Fibroblast of lung (primary cell): Measurements from ENCODE around the gene TMEM33.

ENCODE experiments used
- EZH2 ChIP-seq: IDR thresholded peaks from 2 replicates; pipeline ENCODE4 v1.5.1; 2012; ENCODE audit warnings: low read length, control low read depth, mild to moderate bottlenecking; ENCODE audit errors: missing control alignments
- TF ChIP-seq, protein P1 (sequence below), 2 donors: IDR thresholded peaks in 1 of 2; conservative IDR thresholded peaks in 1 of 2; 1 replicate in 1 of 2; 2 replicates in 1 of 2; pipeline ENCODE4 v1.5.1; 2011 to 2012; ENCODE audit warnings: low read length in 2 of 2, control low read depth in 1 of 2, inconsistent platforms in 1 of 2, low read depth in 1 of 2, mild to moderate bottlenecking in 1 of 2

DNA sequence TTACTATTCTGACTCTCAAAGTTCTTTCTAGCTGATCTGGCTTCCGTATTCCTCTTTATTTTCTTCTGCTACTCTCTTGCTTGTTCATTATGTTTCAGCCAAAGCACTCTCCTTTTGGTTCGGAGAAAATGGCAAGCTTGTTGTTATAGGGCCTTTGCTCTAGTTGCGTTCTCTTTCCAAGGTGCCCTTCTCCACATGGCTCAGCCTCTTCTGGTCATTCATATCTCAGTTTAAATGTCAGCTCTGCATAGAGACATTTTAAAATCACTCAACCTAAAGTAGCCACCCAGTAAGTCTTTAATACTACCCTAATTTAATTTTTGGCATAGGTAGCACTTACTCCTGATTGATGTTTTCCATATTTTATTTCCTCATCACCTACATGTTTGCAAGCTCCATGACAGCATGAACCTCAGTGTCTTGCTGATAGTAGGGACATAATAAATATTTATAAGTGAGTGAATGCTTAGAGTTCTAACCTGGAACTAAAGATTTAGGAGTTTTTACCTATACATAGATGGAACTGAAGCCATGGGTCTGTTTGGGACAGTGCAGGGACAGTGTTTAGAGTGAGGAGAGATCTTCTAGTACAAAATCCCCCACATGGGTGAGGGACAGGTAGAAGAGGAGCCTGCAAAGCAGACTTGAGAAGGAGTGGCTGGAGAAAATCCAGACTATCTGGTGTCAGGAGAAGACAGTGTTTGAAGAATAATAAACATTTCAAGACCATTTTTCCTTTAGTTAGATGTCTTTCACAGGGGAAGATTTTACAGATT, 73.0 kb downstream of the TMEM33 start:
- no peak for TF ChIP-seq EZH2
- TF ChIP-seq, protein P1, sequence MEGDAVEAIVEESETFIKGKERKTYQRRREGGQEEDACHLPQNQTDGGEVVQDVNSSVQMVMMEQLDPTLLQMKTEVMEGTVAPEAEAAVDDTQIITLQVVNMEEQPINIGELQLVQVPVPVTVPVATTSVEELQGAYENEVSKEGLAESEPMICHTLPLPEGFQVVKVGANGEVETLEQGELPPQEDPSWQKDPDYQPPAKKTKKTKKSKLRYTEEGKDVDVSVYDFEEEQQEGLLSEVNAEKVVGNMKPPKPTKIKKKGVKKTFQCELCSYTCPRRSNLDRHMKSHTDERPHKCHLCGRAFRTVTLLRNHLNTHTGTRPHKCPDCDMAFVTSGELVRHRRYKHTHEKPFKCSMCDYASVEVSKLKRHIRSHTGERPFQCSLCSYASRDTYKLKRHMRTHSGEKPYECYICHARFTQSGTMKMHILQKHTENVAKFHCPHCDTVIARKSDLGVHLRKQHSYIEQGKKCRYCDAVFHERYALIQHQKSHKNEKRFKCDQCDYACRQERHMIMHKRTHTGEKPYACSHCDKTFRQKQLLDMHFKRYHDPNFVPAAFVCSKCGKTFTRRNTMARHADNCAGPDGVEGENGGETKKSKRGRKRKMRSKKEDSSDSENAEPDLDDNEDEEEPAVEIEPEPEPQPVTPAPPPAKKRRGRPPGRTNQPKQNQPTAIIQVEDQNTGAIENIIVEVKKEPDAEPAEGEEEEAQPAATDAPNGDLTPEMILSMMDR (conservative IDR thresholded peaks at IDR 0.05 in 1 of 2, IDR thresholded peaks at IDR 0.05 in 1 of 2; ENCODE audit: low read depth in 1 of 2, low read length in 2 of 2): no peak
